ENCODE measurements around the gene SORD.
"Not testable (repeated sequence)": the region's sequence is repeated elsewhere in the genome, so short reads cannot be mapped to it uniquely, and the experiment has no call there.

Gene SORD

DNA sequence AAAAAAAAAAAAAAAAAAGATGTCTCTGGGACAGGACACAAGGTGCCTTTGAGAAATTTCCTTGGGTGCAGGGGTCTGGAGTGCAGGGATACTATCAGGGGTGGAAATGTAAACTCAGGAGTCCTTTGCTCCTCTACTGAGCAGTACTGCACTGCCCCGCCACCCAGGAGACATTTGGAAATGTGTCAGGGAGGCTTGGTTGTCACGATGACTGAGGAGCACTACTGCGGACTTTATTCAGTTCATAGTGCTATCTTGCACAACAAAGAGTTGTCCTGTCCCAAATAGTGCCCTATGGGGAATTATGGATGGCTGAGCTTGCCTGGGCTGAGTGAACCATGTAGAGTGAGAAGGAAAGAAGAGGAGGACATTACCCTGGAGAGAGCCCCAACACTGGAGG is 2.6 kb downstream of the SORD start:
- DNase-seq: not testable (repeated sequence)

DNA sequence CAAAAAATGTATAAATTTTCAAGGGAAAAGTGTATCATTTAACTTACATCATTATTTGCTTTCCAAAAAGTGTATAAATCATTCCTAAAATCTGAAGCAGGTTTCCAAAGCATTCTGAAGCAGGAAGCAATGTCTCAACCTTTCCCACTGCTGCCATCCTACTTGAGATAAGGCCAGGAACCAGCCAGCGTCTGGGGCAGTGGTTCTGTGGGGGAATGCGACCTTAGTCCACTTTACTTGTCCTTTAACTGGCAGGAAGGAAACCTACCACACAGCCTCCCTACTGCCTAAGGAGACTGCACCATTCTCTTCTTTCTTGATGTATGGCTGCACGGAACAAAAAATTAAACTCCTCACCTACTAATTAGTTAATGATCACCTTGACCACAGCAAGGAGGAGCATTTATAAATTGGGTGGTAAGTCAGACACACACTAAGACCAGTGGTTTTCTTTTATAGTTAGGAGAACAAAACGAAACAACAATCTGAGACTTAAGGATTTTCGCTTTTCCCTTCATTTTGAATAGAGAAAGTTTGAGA is 3.7 kb downstream of the SORD start:
- DNase-seq: no peak

DNA sequence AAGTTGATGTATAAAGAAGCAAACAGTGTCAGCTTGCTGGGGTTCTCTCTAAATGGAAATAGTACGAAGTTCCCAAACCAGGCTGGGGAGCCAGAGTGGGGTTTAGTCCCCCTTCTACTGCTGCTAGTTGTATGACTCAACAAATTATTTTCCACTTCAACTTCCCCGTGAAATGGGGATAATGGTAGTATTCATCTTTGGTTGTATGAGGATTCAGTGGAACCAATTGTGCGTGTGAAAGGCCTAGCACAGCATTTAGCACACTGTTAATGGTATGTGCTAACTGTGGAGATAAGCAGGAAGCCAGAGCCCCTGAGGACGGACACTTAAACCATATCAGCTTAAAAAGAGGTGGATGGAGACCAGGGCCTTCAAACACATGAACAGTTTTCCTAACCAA is 4.2 kb downstream of the SORD start:
- no peak for DNase-seq

GRCh38 chr15:45030743-45031142 is 7.7 kb downstream of the SORD start:
- DNase-seq: no peak

DNA sequence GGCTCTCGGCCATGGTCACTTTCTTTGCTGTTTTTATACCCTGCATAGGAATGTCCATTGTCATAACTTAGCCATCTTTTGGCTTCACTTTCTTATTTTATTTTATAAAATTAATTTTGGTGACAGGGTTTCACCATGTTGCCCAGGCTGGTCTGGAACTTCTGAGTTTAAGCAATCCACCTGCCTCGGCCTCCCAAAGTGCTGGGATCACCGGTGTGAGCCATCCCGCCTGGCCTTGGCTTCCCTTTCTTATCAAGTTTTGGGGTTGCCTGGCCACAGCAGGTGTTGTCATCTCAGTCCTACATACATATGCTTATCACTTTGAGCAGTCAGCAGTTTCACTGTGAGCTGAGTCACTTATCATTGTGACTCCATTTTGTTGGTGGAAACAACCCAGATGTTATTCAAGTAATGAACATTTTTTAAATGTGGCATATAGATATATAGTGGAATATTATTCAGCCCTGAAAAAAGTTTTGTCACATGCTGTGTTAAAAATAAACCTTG is 8.6 kb downstream of the SORD start:
- DNase-seq: not testable (repeated sequence)

- not testable (repeated sequence) for DNase-seq
These were observed 9.5 kb downstream of the SORD start for GRCh38 chr15:45032501-45032900.

DNA sequence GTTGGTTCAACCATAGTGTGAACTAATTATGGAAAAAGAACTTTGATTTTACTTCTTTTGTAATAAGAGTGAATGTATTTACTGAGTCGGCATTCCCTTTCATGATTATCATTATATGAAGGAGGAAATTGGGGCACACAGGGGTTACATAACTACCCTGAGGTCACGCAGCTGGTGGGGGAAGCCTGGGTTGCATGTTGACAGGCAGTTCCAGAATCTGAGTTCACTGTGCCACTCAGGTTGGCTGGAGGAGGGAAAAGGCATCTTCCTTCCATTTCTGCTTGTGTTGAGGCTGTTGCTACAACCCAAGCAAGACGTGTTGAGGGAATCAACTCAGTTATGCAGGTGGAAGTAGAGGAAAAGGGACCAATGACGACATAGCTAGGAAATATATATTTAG is 11.1 kb downstream of the SORD start:
- not testable (repeated sequence) for DNase-seq

GRCh38 chr15:45034600-45035375 is 11.8 kb downstream of the SORD start:
- not testable (repeated sequence) for DNase-seq

- peak; percentile 53 for DNase-seq
These were observed 14.1 kb downstream of the SORD start for GRCh38 chr15:45036812-45037781.

GRCh38 chr15:45037936-45038335 is 14.9 kb downstream of the SORD start:
- no peak for DNase-seq

GRCh38 chr15:45040396-45040795 is 17.4 kb downstream of the SORD start:
- DNase-seq: not testable (repeated sequence)

DNA sequence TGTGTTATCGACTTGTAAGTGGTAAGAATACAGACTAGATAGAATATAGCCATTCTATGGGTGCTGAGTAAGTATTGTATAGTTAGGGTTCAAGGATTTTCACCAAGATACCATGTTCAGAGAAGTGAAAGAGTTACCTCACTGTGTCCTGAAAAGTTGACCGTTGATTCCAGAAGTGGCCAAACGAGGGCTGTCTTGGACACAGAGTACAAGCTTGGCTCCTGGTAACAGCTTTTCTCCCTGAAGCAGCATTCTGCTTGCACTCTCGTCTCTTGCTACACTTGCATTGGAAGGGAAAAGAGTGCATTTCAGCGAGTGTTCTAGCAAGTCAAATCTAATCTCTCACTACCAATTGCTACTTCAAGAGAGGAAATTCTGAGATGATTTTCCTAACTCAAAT is 18.5 kb downstream of the SORD start:
- DNase-seq: not testable (repeated sequence)

DNA sequence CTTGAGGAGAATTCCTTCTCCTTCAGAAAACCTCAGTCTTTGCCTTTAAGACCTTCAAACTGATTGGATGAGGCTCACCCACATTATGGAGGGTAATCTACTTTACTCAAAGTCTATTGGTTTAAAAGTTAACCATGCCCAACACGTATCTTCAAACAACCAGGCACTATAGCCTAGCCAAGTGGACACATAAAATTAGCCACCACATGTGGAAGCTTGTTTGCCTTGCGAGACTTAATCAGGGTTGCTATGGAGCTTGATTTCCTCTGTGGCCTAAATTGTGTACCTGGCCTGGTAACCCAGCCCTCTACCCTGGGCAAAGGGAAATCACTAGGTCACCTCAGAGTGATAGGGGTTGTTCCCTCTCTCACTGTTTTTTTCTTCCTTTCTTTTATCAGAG is 19.9 kb downstream of the SORD start:
- not testable (repeated sequence) for DNase-seq

DNA sequence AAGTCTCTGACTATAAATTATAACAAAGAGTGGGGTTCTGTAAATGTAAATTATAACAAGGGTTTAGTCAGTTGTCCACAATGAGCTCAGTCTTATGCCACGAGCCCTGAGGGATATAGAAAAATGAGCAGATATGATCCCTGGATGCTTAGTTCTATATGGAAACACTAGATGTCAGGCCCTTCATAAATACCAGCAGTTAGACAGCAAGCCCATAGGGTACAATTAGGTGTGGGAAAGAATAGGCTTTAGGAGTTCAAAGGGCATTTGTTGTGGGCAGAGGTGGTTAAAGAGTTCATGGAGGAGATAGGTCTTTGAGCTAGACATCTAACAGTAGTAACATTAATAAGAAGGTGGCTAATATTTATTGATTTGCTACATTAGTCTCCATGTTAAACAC is 21.3 kb downstream of the SORD start:
- not testable (repeated sequence) for DNase-seq

GRCh38 chr15:45048449-45048793 is 25.4 kb downstream of the SORD start:
- not testable (repeated sequence) for DNase-seq

- DNase-seq: no peak
These were observed 26.0 kb downstream of the SORD start for GRCh38 chr15:45048794-45049631.

DNA sequence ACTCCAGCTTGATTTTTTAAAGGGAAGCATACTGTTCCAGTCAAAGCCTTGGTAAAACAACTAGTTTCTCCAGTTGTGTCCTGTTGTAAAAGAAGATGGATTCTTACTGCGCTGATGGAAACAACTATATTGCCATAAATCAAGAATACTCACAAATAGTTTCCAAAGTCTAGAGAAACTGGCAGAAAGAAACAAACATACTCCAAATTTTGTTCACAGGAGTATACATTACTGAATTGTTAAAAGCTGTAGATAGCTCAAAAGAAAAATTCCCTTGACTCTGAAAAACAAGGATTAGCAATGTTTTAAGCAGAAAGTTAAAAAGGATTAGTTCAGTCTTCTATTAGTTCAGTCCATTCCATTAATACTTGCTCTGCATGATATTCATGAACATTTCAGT is 27.6 kb downstream of the SORD start:
- DNase-seq: no peak

DNA sequence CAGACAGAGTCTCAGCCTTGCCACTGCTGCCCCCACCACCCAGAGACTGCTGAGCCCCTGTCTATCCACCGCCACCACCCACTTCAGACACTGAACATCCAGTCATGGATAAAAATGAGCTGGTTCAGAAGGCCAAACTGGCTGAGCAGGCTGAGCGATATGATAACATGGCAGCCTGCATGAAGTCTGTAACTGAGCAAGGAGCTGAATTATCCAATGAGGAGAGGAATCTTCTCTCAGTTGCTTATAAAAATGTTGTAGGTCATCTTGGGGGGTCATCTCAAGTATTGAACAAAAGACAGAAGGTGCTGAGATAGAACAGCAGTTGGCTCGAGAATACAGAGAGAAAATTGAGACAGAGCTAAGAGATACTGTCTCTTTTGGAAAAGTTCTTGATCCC is 29.7 kb downstream of the SORD start:
- DNase-seq: not testable (repeated sequence)

- not testable (repeated sequence) for DNase-seq
These were observed 36.0 kb downstream of the SORD start for GRCh38 chr15:45058690-45059675.

DNA sequence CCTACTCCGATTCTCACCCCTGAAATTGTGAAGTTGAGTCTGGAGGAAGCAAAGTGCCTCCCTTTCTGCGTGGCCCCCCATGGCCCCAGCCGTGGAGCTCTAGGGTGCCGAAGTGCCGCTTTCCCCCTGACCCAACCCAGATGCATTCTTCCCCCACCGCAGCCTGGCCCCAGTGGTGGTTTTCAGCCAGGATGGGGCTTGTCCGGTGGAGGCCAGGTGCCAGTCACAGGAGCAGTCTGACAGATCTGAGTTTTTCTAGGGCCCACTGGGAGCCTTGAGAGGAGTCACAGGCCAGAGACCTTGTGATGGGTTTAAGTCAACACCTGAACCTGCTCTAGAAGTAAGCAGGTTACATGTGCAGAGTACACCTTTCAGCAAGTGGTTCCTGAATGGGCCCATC is 39.3 kb downstream of the SORD start:
- DNase-seq: not testable (repeated sequence)

- DNase-seq: no peak
These were observed 41.4 kb downstream of the SORD start for GRCh38 chr15:45064386-45064785.

Measured in RPMI8226 (cell line).